ENCODE data around the gene OXER1.

- TF ChIP-seq CTCF (conservative IDR thresholded peaks at IDR 0.05), result no peak
- no peak for TF ChIP-seq ZFX (IDR thresholded peaks at IDR 0.05)
These were observed 7.7 kb upstream of the OXER1 start for GRCh38 chr2:42771546-42772153.

Measured in C4-2B (cell line).